Measurements from ENCODE around the gene HSPBAP1. TPM values are rescaled to one million over a fixed set of nuclear protein-coding genes. Genes with fewer than 3 reads are reported as not detected.

Gene HSPBAP1
- total RNA-seq, 1 donor from 2014 or later, result 3.6 TPM

Other genes with a start within 250 kb of the HSPBAP1 start
- gene PARP9, start 229.5 kb downstream of the HSPBAP1 start, total RNA-seq (ENCODE audit: insufficient read depth, low replicate concordance), result 31.5 TPM
- 14.9 TPM for gene DTX3L, start 229.5 kb downstream of the HSPBAP1 start, total RNA-seq (ENCODE audit: insufficient read depth, low replicate concordance)
- 4.3 TPM for gene PARP15, start 216.2 kb downstream of the HSPBAP1 start, total RNA-seq (ENCODE audit: insufficient read depth, low replicate concordance)
- gene PARP14, start 113.0 kb downstream of the HSPBAP1 start, total RNA-seq (ENCODE audit: insufficient read depth, low replicate concordance), result 28.9 TPM
- gene SLC49A4, start 1.2 kb upstream of the HSPBAP1 start, total RNA-seq (ENCODE audit: insufficient read depth, low replicate concordance), result 10.8 TPM
- 6.0 TPM for gene SEMA5B, start 233.9 kb upstream of the HSPBAP1 start, total RNA-seq (ENCODE audit: insufficient read depth, low replicate concordance)